HG02678 (cell line): ENCODE results near the gene TOR3A.
"Not testable (repeated sequence)": the region's sequence is repeated elsewhere in the genome, so short reads cannot be mapped to it uniquely, and the experiment has no call there.

ENCODE experiments used
- ATAC-seq: cut with Tn5 transposase; IDR thresholded peaks from one replicate; pipeline ENCODE4 v1.9.1; 2021; ENCODE audit warnings: mild to moderate bottlenecking, moderate library complexity; ENCODE audit not compliant: unreplicated experiment

TOR3A gene, protein sequence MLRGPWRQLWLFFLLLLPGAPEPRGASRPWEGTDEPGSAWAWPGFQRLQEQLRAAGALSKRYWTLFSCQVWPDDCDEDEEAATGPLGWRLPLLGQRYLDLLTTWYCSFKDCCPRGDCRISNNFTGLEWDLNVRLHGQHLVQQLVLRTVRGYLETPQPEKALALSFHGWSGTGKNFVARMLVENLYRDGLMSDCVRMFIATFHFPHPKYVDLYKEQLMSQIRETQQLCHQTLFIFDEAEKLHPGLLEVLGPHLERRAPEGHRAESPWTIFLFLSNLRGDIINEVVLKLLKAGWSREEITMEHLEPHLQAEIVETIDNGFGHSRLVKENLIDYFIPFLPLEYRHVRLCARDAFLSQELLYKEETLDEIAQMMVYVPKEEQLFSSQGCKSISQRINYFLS

DNA sequence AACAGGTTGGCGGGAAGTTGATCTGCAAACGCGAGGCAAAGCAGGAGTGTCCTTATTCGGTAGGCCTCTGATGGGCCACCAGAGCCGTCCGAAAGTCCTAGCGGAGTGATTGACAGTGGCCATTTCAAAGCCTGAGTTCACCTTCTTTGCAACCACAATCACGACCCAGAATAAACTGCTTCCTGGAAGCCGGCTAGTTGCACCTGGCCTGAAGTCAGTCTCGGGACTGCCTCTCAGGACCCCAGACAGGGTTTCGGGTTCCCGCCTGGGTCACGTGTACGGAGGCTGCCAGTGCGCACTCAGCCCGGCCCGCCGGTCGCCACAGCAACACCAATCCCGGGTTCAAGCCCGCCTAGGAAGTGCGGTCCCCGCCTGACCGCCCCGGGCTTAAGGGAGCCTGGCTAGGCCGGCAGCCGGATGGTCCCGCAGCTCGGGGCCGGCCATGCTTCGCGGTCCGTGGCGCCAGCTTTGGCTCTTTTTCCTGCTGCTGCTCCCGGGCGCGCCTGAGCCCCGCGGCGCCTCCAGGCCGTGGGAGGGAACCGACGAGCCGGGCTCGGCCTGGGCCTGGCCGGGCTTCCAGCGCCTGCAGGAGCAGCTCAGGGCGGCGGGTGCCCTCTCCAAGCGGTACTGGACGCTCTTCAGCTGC is at the start of gene TOR3A:
Gene TOR3A, plus strand, starts transcription at position 384 of the 646 bp plus-strand sequence. Its CDS starts 59 bp downstream, at position 443.
- peak; percentile 90 for ATAC-seq

- ATAC-seq = peak; percentile 81
Measured at GRCh38 chr1:179034720-179035119, 47.1 kb upstream of the TOR3A start.

GRCh38 chr1:179036844-179037465 is 44.9 kb upstream of the TOR3A start:
- ATAC-seq = peak; percentile 32

GRCh38 chr1:179038528-179039281 is 43.2 kb upstream of the TOR3A start:
- no peak for ATAC-seq

DNA sequence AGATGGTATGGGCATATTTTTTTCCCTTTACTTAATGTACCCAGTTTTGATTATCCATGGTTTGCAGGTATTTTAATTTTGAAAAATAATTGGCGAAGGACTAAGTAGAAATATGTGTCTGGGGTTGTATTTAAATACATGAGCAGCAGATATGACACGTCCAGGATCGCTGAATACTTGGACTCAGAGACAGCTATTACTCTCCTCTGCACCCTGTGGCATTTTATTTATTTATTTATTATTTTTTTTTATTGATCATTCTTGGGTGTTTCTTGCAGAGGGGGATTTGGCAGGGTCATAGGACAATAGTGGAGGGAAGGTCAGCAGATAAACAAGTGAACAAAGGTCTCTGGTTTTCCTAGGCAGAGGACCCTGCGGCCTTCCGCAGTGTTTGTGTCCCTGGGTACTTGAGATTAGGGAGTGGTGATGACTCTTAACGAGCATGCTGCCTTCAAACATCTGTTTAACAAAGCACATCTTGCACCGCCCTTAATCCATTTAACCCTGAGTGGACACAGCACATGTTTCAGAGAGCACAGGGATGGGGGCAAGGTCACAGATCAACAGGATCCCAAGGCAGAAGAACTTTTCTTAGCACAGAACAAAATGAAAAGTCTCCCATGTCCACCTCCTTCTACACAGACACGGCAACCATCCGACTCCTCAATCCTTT is 42.2 kb upstream of the TOR3A start:
- ATAC-seq = not testable (repeated sequence)

GRCh38 chr1:179040175-179040551 is 41.7 kb upstream of the TOR3A start:
- not testable (repeated sequence) for ATAC-seq

- ATAC-seq = no peak
Measured at GRCh38 chr1:179042087-179042486, 39.8 kb upstream of the TOR3A start.

DNA sequence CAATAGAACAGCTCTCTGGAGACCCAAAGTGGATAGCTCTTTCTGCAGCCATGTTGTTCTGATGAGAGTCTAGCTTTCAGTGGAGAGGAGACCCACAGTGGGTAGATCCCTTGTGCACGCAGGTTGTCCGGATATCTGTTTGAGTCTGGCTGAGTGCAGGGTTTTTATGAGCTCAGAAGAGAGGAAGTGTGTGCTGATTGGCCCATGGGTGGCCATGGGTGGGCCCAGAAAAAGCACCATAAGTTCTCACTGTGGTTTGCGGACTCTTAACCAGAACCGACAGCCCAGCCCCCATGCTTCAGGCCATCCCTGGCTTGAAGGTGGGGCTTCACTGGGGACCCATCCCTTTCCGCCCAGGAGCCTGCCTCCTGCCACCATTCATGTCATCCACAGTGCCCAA is 39.2 kb upstream of the TOR3A start:
- no peak for ATAC-seq

DNA sequence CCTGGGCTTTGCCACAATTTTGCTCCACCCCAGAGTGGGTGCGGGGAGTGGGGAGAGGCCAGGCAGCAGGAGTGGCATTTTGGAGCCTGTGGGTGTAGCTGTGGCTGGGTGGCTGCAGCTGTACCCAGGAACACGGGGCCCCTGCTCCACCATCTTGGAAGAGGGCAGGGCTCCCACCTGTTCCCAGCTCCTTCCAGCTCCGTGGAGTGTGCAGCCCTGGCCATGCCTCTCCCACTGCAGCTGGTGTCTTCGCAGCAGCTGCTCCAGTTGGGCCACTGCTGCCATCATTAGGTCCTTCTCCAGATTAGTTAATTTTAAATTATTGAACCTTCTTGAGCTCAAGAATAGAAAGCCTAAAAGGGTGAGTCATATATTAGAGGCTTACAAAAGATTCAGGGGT is 38.6 kb upstream of the TOR3A start:
- no peak for ATAC-seq

DNA sequence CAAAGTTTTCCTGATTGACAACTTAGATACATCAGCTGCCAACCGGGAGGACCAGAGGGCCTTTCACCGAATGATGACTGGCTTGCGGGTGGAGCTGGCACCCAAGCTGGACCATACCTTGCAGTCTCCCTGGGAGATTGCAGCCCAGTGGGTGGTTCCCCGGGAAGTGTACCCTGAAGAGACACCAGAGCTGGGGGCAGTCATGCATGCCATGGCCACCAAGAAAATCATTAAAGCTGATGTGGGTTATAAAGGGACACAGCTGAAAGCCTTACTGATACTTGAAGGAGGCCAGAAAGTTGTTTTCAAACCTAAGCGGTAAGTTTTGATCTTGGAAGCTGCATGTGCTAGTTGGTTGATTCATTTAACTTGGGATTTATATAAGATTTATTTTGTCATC is 38.0 kb upstream of the TOR3A start:
- no peak for ATAC-seq

GRCh38 chr1:179046808-179047635 is 34.8 kb upstream of the TOR3A start:
- no peak for ATAC-seq

- no peak for ATAC-seq
Measured at GRCh38 chr1:179047636-179047997, 34.3 kb upstream of the TOR3A start.

GRCh38 chr1:179048339-179049124 is 33.3 kb upstream of the TOR3A start:
- ATAC-seq = no peak

GRCh38 chr1:179052776-179053175 is 29.1 kb upstream of the TOR3A start:
- ATAC-seq = no peak

DNA sequence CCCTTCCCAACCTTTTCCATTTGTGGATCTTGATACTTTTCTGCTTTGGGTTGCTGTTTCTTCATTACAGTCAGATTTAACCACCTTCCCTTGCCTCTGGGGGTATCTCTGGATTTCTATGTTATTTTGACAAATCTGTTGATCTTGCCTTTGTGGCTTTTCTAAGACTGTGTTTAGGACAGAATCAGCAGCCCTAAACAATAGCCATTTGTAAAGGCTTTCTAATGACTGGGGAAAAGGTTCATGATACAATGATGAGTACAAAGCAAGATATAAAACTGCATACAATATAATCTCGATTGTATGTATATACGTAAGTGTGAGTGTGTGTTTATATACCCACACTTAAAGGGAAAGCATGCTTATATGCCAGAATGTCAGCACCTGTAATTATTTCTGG is 28.4 kb upstream of the TOR3A start:
- no peak for ATAC-seq

DNA sequence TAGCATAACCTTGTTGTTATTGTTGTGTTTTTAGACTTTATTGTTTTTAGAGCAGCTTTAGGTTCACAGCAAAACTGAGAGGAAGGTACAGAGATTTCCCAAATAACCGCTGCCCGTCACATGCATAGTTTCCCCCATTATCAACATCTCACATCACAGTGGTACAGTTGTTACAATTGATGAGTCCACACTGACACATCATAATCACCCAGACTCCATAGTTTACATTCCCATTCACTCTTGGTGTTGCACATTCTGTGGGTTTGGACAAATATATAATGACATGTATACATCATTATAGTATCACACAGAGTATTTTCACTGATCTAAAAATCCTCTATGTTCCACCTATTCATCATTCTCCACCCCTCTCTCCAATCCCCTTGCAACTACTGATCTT is 25.9 kb upstream of the TOR3A start:
- no peak for ATAC-seq

GRCh38 chr1:179058487-179059483 is 23.1 kb upstream of the TOR3A start:
- no peak for ATAC-seq
